MM.1S (cell line): ENCODE results near the gene ARHGDIB.

ENCODE experiments used
- DNase-seq: peaks from one replicate; pipeline ENCODE4 v3.0.0-alpha.2; 2015
- H2AFZ ChIP-seq: fragments of 300-600 bp; sonication (generic); 2 replicates; pipeline ENCODE4 v1.6.0; 2016; ENCODE audit warnings: antibody characterized with exemption, low read length
- H3F3A ChIP-seq: fragments of 300-600 bp; sonication (generic); 2 replicates; pipeline ENCODE4 v1.6.1; 2016; ENCODE audit warnings: mild to moderate bottlenecking, antibody characterized with exemption, low read length, moderate library complexity, mixed read lengths; ENCODE audit not compliant: insufficient read depth
- H3K27ac ChIP-seq: fragments of 300-600 bp; sonication (generic); 2 replicates; pipeline ENCODE4 v1.5.1; 2016; ENCODE audit warnings: mild to moderate bottlenecking, low read length
- H3K27me3 ChIP-seq: fragments of 300-600 bp; sonication (generic); replicated peaks from 2 replicates; pipeline ENCODE4 v1.6.0; 2016; ENCODE audit warnings: low read length; ENCODE audit not compliant: insufficient read depth
- H3K36me3 ChIP-seq: fragments of 300-600 bp; sonication (generic); replicated peaks from 2 replicates; pipeline ENCODE4 v1.6.1; 2016; ENCODE audit warnings: mild to moderate bottlenecking, low read length, mixed read lengths; ENCODE audit not compliant: insufficient read depth
- H3K4me1 ChIP-seq: fragments of 300-600 bp; sonication (generic); 2 replicates; pipeline ENCODE4 v1.6.1; 2016; ENCODE audit warnings: low read length, mixed read lengths
- H3K4me2 ChIP-seq: fragments of 300-600 bp; sonication (generic); 2 replicates; pipeline ENCODE4 v1.6.0; 2016; ENCODE audit warnings: low read depth, low read length
- H3K4me3 ChIP-seq: fragments of 300-600 bp; sonication (generic); 2 replicates; pipeline ENCODE4 v1.5.1; 2016; ENCODE audit warnings: low read length, mixed read lengths
- H3K79me2 ChIP-seq: fragments of 300-600 bp; sonication (generic); 2 replicates; pipeline ENCODE4 v1.6.1; 2016; ENCODE audit warnings: mixed run types, low read length, mixed read lengths
- H3K9ac ChIP-seq: fragments of 300-600 bp; sonication (generic); 2 replicates; pipeline ENCODE4 v1.6.1; 2016; ENCODE audit warnings: low read length, mixed read lengths
- H3K9me2 ChIP-seq: fragments of 300-600 bp; sonication (generic); replicated peaks from 2 replicates; pipeline ENCODE4 v1.6.1; 2016; ENCODE audit warnings: mild to moderate bottlenecking, low read length, mixed read lengths; ENCODE audit not compliant: insufficient read depth
- H3K9me3 ChIP-seq: fragments of 300-600 bp; sonication (generic); replicated peaks from 2 replicates; pipeline ENCODE4 v1.6.1; 2016; ENCODE audit warnings: mild to moderate bottlenecking, low read length, mixed read lengths; ENCODE audit not compliant: insufficient read depth
- H4K20me1 ChIP-seq: fragments of 300-600 bp; sonication (generic); 2 replicates; pipeline ENCODE4 v1.6.1; 2016; ENCODE audit warnings: mild to moderate bottlenecking, low read length, moderate library complexity, mixed read lengths; ENCODE audit not compliant: insufficient read depth
- EZH2 ChIP-seq: fragments of 300-600 bp; sonication (generic); optimal IDR thresholded peaks from 2 replicates; pipeline ENCODE3; 2017; ENCODE audit warnings: low read depth, mild to moderate bottlenecking, antibody characterized with exemption, low read length, mixed read lengths
- EZH2phosphoT487 ChIP-seq: fragments of 300-600 bp; sonication (generic); IDR thresholded peaks from 2 replicates; pipeline ENCODE4 v1.6.1; 2018; ENCODE audit warnings: antibody characterized with exemption, low read length
- TF ChIP-seq, protein P1 (sequence below): fragments of 300-600 bp; sonication (generic); IDR thresholded peaks from 2 replicates; pipeline ENCODE4 v1.5.1; 2016; ENCODE audit warnings: antibody characterized with exemption, low read length, mixed read lengths

Gene ARHGDIB

DNA sequence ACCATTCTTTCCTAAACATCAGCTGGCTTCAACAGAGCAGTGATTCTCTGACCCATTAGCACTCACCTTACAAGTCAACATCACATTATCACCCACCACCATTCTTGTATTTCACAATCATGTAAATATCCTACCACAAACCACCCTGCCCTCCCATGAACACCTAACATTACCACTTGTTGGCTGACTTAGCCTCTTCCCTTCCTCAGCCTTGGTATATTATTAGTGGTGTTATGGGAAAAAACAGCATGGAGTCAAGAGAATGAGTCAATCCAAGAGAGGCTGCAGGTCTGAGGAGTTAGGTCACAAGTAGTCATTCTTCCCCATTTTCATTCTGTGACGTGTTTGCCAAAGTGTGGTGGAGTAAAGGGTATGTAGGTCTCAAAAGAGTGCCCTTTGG lies 53.4 kb downstream of the ARHGDIB start:
- H3K79me2 ChIP-seq: no peaks in the 10 kb centered on the region
- no peaks in the 10 kb centered on the region for H3K9me2 ChIP-seq
- no peaks in the 10 kb centered on the region for H3K9me3 ChIP-seq
- TF ChIP-seq EZH2 (no peak), EZH2phosphoT487 (no peak)
- TF ChIP-seq, protein P1, sequence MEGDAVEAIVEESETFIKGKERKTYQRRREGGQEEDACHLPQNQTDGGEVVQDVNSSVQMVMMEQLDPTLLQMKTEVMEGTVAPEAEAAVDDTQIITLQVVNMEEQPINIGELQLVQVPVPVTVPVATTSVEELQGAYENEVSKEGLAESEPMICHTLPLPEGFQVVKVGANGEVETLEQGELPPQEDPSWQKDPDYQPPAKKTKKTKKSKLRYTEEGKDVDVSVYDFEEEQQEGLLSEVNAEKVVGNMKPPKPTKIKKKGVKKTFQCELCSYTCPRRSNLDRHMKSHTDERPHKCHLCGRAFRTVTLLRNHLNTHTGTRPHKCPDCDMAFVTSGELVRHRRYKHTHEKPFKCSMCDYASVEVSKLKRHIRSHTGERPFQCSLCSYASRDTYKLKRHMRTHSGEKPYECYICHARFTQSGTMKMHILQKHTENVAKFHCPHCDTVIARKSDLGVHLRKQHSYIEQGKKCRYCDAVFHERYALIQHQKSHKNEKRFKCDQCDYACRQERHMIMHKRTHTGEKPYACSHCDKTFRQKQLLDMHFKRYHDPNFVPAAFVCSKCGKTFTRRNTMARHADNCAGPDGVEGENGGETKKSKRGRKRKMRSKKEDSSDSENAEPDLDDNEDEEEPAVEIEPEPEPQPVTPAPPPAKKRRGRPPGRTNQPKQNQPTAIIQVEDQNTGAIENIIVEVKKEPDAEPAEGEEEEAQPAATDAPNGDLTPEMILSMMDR: no peak
- no peaks in the 10 kb centered on the region for H3F3A ChIP-seq
- no peak overlapping the region for H3K27ac ChIP-seq
- H2AFZ ChIP-seq: no peak overlapping the region
- no peaks in the 10 kb centered on the region for H4K20me1 ChIP-seq
- H3K4me1 ChIP-seq: 0 out of 2 replicates have a peak, but pooled peaks cover 2% of the 10 kb centered on the region
- H3K36me3 ChIP-seq: no peaks in the 10 kb centered on the region
- no peaks in the 10 kb centered on the region for H3K27me3 ChIP-seq
- H3K4me3 ChIP-seq: no peak overlapping the region
- H3K9ac ChIP-seq: no peak overlapping the region
- H3K4me2 ChIP-seq: no peak overlapping the region
- no peak for DNase-seq

DNA sequence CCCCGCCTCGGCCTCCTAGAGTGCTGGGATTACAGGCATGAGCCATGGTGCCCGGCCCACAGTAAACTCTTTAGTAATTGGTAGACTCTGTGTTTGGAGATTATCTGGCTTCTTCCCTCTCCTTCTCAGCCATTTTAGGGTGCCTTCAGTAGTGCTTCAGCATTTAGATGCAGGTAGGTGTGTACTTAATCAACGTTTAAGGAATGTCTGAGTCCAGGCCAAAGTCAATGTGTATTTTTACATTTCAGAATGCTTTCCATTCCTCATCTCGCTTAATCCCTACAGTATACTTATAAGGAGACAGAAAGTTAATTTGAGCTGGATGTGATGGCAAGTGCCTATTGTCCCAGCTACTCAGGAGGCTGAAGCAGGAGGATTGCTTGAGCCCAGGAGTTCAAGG lies 55.3 kb downstream of the ARHGDIB start:
- H3K36me3 ChIP-seq: no peaks in the 10 kb centered on the region
- H3K79me2 ChIP-seq: no peaks in the 10 kb centered on the region
- H3K9me2 ChIP-seq: no peaks in the 10 kb centered on the region
- H3F3A ChIP-seq: no peaks in the 10 kb centered on the region
- no peak overlapping the region for H3K9ac ChIP-seq
- no peak overlapping the region for H3K4me2 ChIP-seq
- no peak overlapping the region for H3K27ac ChIP-seq
- no peak overlapping the region for H3K4me3 ChIP-seq
- H2AFZ ChIP-seq: no peak overlapping the region
- DNase-seq: no peak
- H3K9me3 ChIP-seq: no peaks in the 10 kb centered on the region
- no peaks in the 10 kb centered on the region for H3K27me3 ChIP-seq
- TF ChIP-seq EZH2 (no peak), EZH2phosphoT487 (no peak)
- TF ChIP-seq, protein P1: no peak
- 0 out of 2 replicates have a peak, but pooled peaks cover 9% of the 10 kb centered on the region for H3K4me1 ChIP-seq
- H4K20me1 ChIP-seq: no peaks in the 10 kb centered on the region

DNA sequence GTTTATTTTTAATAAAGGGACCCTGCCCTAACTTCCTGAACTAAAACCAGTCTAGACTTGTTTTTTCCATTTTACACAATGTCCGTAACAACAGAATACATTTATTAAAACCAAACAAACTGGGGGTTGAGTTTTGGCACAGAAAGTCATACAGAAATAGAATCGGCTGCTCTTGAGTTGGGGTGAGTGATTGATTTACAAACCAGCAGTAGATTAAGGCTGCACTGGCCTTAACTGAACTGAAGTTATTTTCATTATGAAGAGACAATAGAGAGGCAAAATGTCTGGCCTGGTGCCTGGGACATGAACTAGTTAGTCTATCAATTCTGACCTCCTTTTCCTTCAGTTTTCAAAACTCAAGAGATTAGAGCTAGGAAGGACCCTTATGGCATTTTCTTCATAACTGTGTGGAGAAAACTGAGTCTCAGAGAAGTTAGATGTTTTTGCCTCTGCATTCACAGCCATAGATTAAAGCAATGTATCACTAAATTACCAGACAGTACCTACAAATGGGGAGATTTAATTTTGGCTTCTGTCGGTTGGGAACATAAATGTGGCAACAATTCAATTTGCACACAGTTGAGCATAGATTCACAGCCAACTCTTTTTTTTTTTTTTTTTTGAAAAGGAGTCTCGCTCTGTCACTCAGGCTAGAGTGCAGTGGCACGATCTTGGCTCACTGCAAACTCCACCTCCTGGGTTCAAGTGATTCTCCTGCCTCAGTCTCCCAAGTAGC lies 56.0 kb downstream of the ARHGDIB start:
- Histone ChIP-seq H3K27ac (no peak overlapping the region), H3K9ac (no peak overlapping the region), H3K4me3 (no peak overlapping the region), H2AFZ (no peak overlapping the region), H3K9me2 (no peaks in the 10 kb centered on the region), H3K4me2 (no peak overlapping the region), H3K27me3 (no peaks in the 10 kb centered on the region), H4K20me1 (no peaks in the 10 kb centered on the region), H3K9me3 (no peaks in the 10 kb centered on the region), H3K79me2 (no peaks in the 10 kb centered on the region), H3K36me3 (no peaks in the 10 kb centered on the region), H3F3A (no peaks in the 10 kb centered on the region), H3K4me1 (0 out of 2 replicates have a peak, but pooled peaks cover 9% of the 10 kb centered on the region)
- TF ChIP-seq EZH2phosphoT487 (no peak), EZH2 (no peak)
- TF ChIP-seq, protein P1: no peak
- DNase-seq: no peak
